ENCODE results near the gene RAE1. TPM values are rescaled to one million over a fixed set of nuclear protein-coding genes. Genes with fewer than 3 reads are reported as not detected.

The RAE1 gene
- total RNA-seq, 1 donor from 2014 or later, result 21.1 TPM

GRCh38 chr20:57412347-57413029 is 61.4 kb downstream of the RAE1 start:
- H3K4me1 ChIP-seq, result no peaks in the 10 kb centered on the region
- DNase-seq (ENCODE audit: extremely low spot score in 2 of 2), result no peak
- H3K4me3 ChIP-seq, result no peak overlapping the region
- no peak overlapping the region for H3K27ac ChIP-seq
- peaks cover 0 to 15% of the 10 kb centered on the region in 2 donors for H3K36me3 ChIP-seq
- intact Hi-C loops (cut with DNase I), result no loop called here
- no peaks in the 10 kb centered on the region for H3K27me3 ChIP-seq
- no peak for TF ChIP-seq POLR2A (IDR thresholded peaks at IDR 0.05)
- no peak for TF ChIP-seq POLR2AphosphoS5 (IDR thresholded peaks at IDR 0.05; ENCODE audit: insufficient read depth in 1 of 2, low read depth in 1 of 2)
- TF ChIP-seq CTCF (IDR thresholded peaks at IDR 0.05), result no peak
- H3K9me3 ChIP-seq, result no peaks in the 10 kb centered on the region

- DNase-seq (ENCODE audit: extremely low spot score in 2 of 2), result no peak
- no peaks in the 10 kb centered on the region for H3K27me3 ChIP-seq
- H3K36me3 ChIP-seq, result peaks cover 0 to 6% of the 10 kb centered on the region in 2 donors
- TF ChIP-seq POLR2A (IDR thresholded peaks at IDR 0.05) (no peak), POLR2AphosphoS5 (IDR thresholded peaks at IDR 0.05; ENCODE audit: insufficient read depth in 1 of 2, low read depth in 1 of 2) (no peak), CTCF (IDR thresholded peaks at IDR 0.05) (no peak)
- H3K4me3 ChIP-seq, result no peak overlapping the region
- intact Hi-C loops (cut with DNase I), result no loop called here
- H3K27ac ChIP-seq, result no peak overlapping the region
- no peaks in the 10 kb centered on the region for H3K4me1 ChIP-seq
- H3K9me3 ChIP-seq, result no peaks in the 10 kb centered on the region
Measured at GRCh38 chr20:57413986-57414385, 62.9 kb downstream of the RAE1 start.

- no peaks in the 10 kb centered on the region for H3K9me3 ChIP-seq
Measured at GRCh38 chr20:57414867-57415592, 64.0 kb downstream of the RAE1 start.

GRCh38 chr20:57415771-57416170 is 64.7 kb downstream of the RAE1 start:
- H3K9me3 ChIP-seq, result no peaks in the 10 kb centered on the region
- no peak for DNase-seq (ENCODE audit: extremely low spot score in 2 of 2)
- no peak for TF ChIP-seq CTCF (IDR thresholded peaks at IDR 0.05)
- TF ChIP-seq POLR2AphosphoS5 (IDR thresholded peaks at IDR 0.05; ENCODE audit: insufficient read depth in 1 of 2, low read depth in 1 of 2), result no peak
- no peak for TF ChIP-seq POLR2A (IDR thresholded peaks at IDR 0.05)
- no peaks in the 10 kb centered on the region for H3K27me3 ChIP-seq
- H3K4me3 ChIP-seq, result no peak overlapping the region
- H3K4me1 ChIP-seq, result no peaks in the 10 kb centered on the region
- H3K27ac ChIP-seq, result no peak overlapping the region
- H3K36me3 ChIP-seq, result no peaks in the 10 kb centered on the region
- intact Hi-C loops (cut with DNase I), result no loop called here

More at GRCh38 chr20:57414867-57415592, 64.0 kb downstream of the RAE1 start:
- Histone ChIP-seq H3K4me3 (no peak overlapping the region), H3K4me1 (no peaks in the 10 kb centered on the region), H3K27me3 (no peaks in the 10 kb centered on the region), H3K36me3 (no peaks in the 10 kb centered on the region), H3K27ac (no peak overlapping the region)
- TF ChIP-seq POLR2A (IDR thresholded peaks at IDR 0.05) (no peak), CTCF (IDR thresholded peaks at IDR 0.05) (no peak), POLR2AphosphoS5 (IDR thresholded peaks at IDR 0.05; ENCODE audit: insufficient read depth in 1 of 2, low read depth in 1 of 2) (peak in 1 of 2 donors; percentile 39)
- intact Hi-C loops (cut with DNase I), result no loop called here
- no peak for DNase-seq (ENCODE audit: extremely low spot score in 2 of 2)

Measured in vagina (tissue), 2 donors.